Gastrocnemius medialis (tissue), 4 donors: ENCODE measurements around the gene ZNF837.

ENCODE experiments used
- CTCF ChIP-seq, 5 experiments: fragments of 450-650 bp in 3 of 5; fragments of 200-600 bp in 2 of 5; sonication (generic) in 2 of 5; IDR thresholded peaks in 4 of 5; conservative IDR thresholded peaks in 1 of 5; 1 replicate in 4 of 5; 2 replicates in 1 of 5; pipeline ENCODE4 v1.5.1; 2016 to 2019; ENCODE audit warnings: antibody characterized with exemption in 5 of 5, mild to moderate bottlenecking in 3 of 5, moderate library complexity in 3 of 5
- POLR2A ChIP-seq, 2 donors: fragments of 450-650 bp; IDR thresholded peaks; one replicate each; pipeline ENCODE4 v1.6.1; 2017; ENCODE audit warnings: antibody characterized with exemption in 2 of 2, mild to moderate bottlenecking in 2 of 2, moderate library complexity in 2 of 2

GRCh38 chr19:58318297-58318696 lies 62.5 kb downstream of the ZNF837 start:
- TF ChIP-seq CTCF (IDR thresholded peaks at IDR 0.05 in 4 of 5, conservative IDR thresholded peaks at IDR 0.05 in 1 of 5) (no peak), POLR2A (IDR thresholded peaks at IDR 0.05) (no peak)
